Left kidney (tissue), 2 donors: Measurements from ENCODE around the gene FYB1. TPM values are rescaled to one million over a fixed set of nuclear protein-coding genes. Genes with fewer than 3 reads are reported as not detected.

Experiments used
- DNase-seq: peaks from one replicate; pipeline ENCODE4 v3.0.0-alpha.2; 2013
- polyA plus RNA-seq: library from polyadenylated mRNA; unstranded; fragments of 120-200 nt; gene quantifications from one replicate; pipeline ENCODE4 v1.2.1, GENCODE V29; 2013; ENCODE audit not compliant: insufficient read length

The FYB1 gene
- polyA plus RNA-seq, 1 donor = 4.7 TPM

DNA sequence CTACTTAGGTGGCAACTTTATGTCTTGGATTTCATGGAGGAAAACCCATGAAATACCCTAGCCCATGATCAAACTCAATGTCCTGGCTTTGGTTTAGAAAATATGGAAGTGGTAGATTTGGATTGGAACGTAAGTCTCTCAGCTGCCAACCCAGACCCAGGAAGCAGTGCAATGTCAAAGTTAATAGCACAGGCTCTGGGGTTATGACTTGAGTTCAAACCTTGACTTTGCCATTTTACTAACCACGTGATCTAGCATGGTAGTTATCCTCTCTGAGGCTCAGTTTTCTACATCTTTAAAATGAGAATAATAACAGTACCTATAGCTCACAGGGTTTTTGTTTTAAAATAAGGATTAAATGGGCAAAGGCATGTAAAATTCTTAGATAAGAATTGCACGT is 13.8 kb downstream of the FYB1 start:
- DNase-seq = no peak

- DNase-seq = no peak
These were observed 15.4 kb downstream of the FYB1 start for GRCh38 chr5:39203951-39204350.

DNA sequence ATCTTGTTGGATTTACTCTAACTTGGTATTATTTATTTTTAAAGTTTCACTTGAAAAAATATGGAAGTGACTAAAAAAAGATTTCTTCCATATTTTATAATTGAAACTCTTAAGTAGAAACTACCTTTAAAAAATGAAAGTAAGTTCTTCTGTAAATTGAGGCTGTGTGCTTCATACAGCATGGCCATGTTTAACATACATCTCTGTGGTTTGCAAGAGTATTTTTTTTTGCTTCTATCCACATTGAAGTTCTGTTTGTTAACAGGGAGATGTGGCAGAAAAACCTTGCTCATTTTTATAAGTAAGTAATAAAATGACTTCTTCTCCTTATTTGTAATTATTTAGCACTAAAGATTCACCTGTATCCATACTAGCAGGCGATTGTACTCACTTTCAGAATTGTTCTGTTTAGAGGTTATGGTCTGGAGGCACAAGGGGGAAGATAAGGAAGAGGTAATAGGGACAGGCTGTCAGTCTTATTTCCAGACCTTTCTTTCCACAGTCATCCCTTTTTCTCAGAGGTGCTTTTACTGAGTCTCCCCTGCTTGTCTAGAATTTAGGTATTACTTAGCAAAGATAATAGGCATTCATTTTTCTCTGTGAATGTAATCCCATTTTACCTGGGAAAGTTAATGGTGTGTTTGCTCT is 16.0 kb downstream of the FYB1 start:
- no peak for DNase-seq

- no peak for DNase-seq
These were observed 16.6 kb downstream of the FYB1 start for GRCh38 chr5:39202597-39203274.

GRCh38 chr5:39201781-39202596 is 17.4 kb downstream of the FYB1 start:
- DNase-seq = no peak

DNA sequence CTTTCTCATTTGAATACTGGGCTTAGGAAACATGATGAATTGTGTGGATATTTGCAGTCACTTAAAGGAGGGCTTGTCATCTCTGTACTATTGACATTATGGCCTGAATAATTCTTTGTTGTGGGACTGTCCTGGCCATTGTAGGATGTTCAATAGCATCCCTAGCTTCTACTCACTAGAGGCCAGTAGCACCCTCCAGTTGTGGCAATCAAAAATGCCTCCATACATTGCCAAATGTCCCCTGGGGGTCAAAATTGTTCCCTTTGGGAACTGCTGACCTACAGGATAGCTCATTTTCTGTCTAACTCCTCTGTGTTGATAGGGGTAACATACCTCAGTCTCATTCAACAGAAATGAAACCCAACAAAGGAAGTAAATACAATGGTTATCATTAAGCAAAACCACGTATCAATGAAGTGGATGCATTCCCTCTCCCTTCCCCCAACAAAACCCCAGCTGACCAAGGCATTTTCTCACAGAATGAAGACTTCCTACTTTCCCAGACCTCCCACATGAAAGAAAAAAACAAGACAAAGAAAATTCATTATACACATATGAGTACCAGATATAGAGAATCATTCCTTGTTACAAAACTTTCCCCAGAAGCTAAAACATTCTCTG is 18.1 kb downstream of the FYB1 start:
- DNase-seq = no peak

DNA sequence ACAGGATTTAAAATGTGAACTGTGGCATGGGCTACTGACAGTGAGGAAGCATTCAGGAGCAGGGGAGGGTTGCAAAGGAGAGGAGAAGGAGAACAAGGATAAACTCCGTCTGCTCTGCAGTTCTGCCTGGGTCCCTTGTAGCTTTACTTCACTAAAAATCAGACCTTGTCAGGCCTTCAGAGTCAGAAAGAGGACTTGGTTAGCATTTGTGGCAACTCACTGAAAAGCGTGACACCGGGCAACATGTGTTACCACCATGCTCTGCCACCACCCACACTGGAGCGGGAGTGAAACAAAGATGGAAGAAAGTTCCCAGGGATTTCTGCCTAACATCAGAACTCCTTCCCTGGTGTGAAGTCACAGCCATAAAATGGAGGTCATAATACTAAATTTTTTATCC is 19.3 kb downstream of the FYB1 start:
- DNase-seq = no peak

DNA sequence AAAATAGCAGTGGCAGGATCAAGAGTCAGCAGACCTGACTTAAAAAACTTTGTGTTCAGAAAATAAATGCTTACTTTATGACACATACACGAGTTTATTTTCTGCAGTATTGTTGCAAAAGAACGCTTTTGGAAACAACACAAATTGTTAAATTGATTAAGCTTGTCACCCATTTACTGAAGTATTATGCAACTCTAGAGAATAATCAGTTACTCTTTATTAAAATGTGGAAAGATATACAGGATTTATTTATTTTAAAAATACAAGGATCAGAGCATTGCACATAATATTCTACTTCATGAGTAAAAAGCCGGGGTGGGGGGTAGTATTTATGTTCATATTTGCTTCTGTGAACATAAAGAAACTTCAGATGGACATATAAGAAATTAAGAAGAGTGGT is 20.0 kb downstream of the FYB1 start:
- DNase-seq = no peak

GRCh38 chr5:39198127-39198526 is 21.2 kb downstream of the FYB1 start:
- no peak for DNase-seq

DNA sequence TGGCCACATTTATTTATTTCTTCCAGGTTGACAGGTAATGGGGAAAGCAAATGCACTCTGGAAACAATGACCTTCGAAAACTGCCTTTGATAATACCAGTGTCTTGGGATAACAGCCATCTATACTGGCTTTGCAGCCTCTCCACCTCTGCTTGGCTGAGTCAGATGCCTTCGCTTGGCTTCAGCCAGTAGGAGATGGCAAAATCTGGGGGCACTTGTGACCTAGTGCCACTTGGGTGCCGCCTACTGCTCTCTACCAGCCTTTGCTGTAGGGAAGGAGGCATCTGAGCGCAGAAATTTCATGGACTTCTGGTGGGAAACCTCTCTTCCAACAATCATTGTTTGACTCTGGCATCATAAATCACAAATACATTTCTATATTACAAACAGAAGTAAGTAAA is 21.8 kb downstream of the FYB1 start:
- DNase-seq = no peak

- DNase-seq = no peak
These were observed 24.1 kb downstream of the FYB1 start for GRCh38 chr5:39195198-39195826.

DNA sequence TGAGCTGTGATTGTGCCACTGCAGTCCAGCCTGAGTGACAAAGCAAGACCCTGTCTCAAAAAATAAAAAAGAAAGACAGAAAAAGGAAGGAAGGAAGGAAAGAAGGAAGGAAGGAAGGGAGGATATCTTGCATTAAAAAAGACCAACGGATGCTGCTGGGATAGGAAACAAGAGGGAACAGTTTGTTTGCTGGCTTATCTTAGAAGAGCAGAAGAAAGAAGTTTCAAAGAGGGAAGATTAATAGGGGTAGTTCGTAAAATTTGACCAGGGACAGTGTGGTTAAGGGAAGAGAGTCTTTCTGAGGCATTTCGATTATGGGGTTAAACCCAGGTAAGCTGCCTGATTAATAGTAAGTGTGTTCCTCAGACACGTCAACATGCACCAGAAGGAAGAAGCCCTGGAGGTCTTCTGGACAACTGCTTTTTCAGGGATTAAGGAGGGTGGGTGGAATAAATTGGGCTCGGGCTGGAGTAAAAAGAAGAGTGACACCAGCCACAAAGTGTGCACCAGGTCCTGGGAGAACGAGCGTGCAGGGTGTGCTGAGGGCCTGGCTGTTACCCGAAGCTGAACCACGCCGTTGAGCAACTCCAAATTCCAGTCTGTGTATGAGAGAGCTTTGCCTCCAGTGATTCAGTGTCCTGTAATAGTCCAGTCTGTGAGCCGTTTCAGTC is 24.8 kb downstream of the FYB1 start:
- no peak for DNase-seq

DNA sequence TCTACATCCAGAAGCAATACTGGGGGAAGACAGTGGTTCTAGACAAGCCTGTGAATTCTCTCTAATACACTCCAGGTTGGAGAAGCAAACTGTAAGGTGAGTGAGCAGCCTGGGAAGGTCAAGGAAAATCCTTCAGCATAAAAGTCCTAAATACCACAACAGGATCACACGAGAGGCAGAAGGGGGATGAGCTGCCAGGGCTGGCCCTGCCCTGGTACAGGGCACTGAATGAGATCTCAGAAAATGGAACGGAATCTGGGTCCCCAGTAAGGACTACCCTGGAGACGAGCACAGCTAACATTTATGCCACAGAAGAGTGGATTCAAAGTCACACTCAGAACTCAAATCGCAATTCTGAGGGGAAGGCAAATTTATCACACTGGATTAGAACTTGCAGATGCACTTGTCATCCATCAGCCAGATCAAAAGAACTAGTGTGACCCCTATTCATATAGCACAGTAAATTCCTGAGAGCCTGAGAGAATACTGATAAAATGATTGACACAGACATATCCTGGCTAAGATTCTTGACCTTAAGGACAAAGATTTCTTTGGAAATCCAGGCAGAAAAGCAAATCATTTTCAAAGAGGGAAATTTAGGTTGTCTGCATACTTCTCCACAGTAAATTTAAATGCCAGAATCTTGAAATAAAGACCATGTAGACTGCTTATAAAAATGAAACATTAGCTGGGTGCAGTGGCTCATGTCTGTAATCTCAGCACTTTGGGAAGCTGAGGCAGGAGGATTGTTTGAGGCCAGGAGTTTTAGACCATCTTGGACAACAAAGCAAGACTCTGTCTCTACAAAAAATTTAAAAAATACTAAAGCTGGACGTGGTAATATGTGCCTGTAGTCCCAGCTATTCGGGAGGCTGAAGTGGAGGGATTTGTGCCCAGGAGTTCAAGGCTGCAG is 25.6 kb downstream of the FYB1 start:
- DNase-seq = no peak

DNA sequence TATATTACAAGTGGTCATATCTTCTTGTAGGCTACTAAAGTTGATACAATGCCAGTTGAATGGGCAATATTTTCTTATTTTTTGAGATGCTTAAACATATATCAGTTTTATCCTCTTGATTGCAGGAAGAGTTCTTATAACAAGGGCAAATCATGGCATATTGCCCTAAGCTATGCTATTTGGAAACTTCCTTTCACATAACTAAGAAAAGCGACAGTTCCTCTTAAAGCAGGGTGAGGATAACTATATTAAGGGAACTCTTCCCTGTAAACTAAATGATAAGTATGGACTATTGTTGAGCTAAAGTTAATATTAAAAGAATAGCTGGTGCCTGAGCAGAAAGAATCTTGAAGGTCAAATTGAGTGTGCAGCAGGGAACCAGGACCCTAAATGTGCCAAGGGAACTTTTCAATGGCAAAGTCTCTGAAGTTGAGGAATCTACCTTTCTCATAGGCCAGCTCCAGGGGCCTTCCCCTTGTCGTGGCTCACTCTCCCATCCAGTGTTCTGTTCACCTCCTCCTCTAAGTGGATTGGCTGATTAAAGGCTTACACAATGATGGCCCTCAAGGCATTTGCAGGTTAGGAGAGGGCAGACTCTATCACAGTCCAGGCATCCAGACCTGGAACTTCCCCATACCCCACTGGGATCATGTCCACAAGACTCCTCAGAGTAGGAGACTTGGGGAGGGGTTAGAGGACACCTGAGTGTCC is 26.8 kb downstream of the FYB1 start:
- no peak for DNase-seq

DNA sequence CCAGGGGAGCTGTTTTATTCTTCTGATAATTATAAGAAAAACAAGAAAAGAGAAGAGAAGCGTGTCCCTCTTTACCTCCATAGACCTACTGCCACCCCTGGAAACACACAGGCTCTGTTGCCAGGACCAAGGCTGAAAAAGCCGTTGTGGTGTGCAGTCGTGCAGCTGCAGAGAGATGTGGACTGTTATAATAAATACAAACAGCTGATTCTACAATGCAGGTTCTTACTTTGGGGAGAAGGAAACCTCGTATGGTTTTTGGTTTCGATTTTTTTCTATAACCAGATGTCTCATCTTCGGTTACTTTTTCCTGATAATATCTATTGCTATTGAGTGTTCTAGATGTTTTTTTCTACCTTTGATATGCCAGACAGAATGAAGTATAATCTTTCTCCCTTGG is 28.1 kb downstream of the FYB1 start:
- no peak for DNase-seq

- DNase-seq = no peak
These were observed 28.9 kb downstream of the FYB1 start for GRCh38 chr5:39190311-39191102.

DNA sequence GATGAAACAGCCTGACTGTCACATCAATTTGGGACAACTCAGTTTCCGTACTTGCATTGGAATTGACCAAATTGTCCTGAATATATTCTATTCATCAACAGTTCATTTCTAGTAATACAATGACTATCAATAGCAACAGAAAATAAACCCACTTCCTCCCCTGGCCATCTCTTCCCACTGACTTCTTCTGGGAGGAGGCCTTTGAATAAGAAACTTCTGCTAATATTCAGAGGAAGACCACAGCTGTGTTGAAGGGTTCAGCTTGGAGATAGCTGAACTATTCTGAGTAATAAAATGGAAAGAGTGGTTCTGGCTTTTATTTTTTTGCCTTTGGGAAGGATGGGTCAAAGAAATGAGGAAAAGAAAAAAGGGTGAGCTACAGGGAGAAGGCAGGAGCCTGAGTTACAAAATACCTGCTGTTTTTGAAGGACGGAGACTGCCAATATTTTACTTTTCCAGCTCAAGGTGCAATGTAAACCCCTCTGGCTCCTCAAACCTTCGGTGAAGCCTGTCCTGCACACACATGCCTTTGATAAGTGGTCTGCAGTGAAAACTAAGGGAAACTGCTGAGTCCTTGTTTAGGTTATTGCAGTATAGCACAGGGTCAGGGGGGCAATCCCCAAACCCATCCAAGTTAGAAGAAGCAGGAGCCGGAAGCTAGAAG is 29.9 kb downstream of the FYB1 start:
- no peak for DNase-seq
